SK-N-SH (cell line): ENCODE results near the gene UNC119. TPM values are rescaled to one million over a fixed set of nuclear protein-coding genes. Genes with fewer than 3 reads are reported as not detected.

ENCODE experiments used
- CTCF ChIA-PET: fragments of 300-600, 350-600 bp; formaldehyde crosslinking; extraction: SDS; loops from one replicate; lab custom pipeline; 2021; lab: Yijun Ruan, JAX
- POLR2A ChIA-PET: fragments of 350-600 bp; sonication (Branson Sonifier 250); formaldehyde crosslinking; extraction: SDS; loops from one replicate; lab custom pipeline; 2020; ENCODE audit warnings: antibody characterized with exemption, inconsistent platforms; lab: Yijun Ruan, JAX
- DNase-seq: peaks from one replicate; pipeline ENCODE4 v3.0.0; 2012
- H2AFZ ChIP-seq: fragments of 200-600 bp; sonication (generic); 2 replicates; pipeline ENCODE4 v1.8.1; 2016; ENCODE audit warnings: antibody characterized with exemption, mild to moderate bottlenecking, low read depth
- H3F3A ChIP-seq: fragments of 200-600 bp; sonication (generic); replicated peaks from 2 replicates; pipeline ENCODE3; 2016; ENCODE audit warnings: antibody characterized with exemption, mild to moderate bottlenecking; ENCODE audit not compliant: insufficient read depth
- H3K27ac ChIP-seq, 2 experiments: fragments of 200-500 bp in 1 of 2; fragments of 200-600 bp in 1 of 2; sonication (Bioruptor generic) in 1 of 2; sonication (generic), shearing (Covaris generic) in 1 of 2; 2 replicates each; pipeline versions ENCODE4 v1.5.1 to v1.6.1; 2014 to 2016; ENCODE audit warnings: low read depth in 2 of 2, inconsistent platforms in 1 of 2, low read length in 1 of 2, mild to moderate bottlenecking in 1 of 2, mixed read lengths in 1 of 2
- H3K27me3 ChIP-seq: fragments of 200-600 bp; sonication (generic), shearing (Covaris generic); 2 replicates; pipeline ENCODE4 v1.6.1; 2016; ENCODE audit warnings: mixed run types; ENCODE audit not compliant: insufficient read depth
- H3K36me3 ChIP-seq, 2 experiments: fragments of 200-500 bp in 1 of 2; fragments of 200-600 bp in 1 of 2; sonication (Bioruptor generic) in 1 of 2; sonication (generic) in 1 of 2; replicated peaks in 1 of 2; 2 replicates each; pipeline versions ENCODE3 to v1.5.1; 2014 to 2016; ENCODE audit warnings: low read length in 1 of 2, mild to moderate bottlenecking in 1 of 2; ENCODE audit not compliant: insufficient read depth in 2 of 2, control insufficient read depth in 1 of 2
- H3K4me1 ChIP-seq, 2 experiments: fragments of 200-500 bp in 1 of 2; fragments of 200-600 bp in 1 of 2; sonication (Bioruptor generic) in 1 of 2; sonication (generic), shearing (Covaris generic) in 1 of 2; 2 replicates each; pipeline versions ENCODE4 v1.5.1 to v1.6.1; 2014 to 2016; ENCODE audit warnings: low read depth in 1 of 2, low read length in 1 of 2, mixed run types in 1 of 2; ENCODE audit not compliant: insufficient read depth in 2 of 2, control insufficient read depth in 1 of 2
- H3K4me2 ChIP-seq: fragments of 200-600 bp; sonication (generic), shearing (Covaris generic); 2 replicates; pipeline ENCODE4 v1.6.1; 2017; ENCODE audit warnings: mixed run types
- H3K4me3 ChIP-seq, 2 experiments: fragments of 200-500 bp in 1 of 2; fragments of 200-600 bp in 1 of 2; sonication (Bioruptor generic) in 1 of 2; sonication (generic), shearing (Covaris generic) in 1 of 2; 2 replicates each; pipeline versions ENCODE4 v1.5.1 to v1.8.1; 2014 to 2016; ENCODE audit warnings: low read depth in 2 of 2, inconsistent platforms in 1 of 2, low read length in 1 of 2, mild to moderate bottlenecking in 1 of 2, mixed read lengths in 1 of 2, moderate library complexity in 1 of 2
- H3K79me2 ChIP-seq: fragments of 200-600 bp; sonication (generic); 2 replicates; pipeline ENCODE4 v1.8.1; 2017; ENCODE audit warnings: mild to moderate bottlenecking; ENCODE audit not compliant: insufficient read depth
- H3K9ac ChIP-seq: fragments of 200-600 bp; sonication (generic); 2 replicates; pipeline ENCODE4 v1.6.1; 2017; ENCODE audit warnings: mixed run types
- H3K9me2 ChIP-seq: fragments of 200-600 bp; sonication (generic); 2 replicates; pipeline ENCODE4 v1.6.1; 2017; ENCODE audit warnings: mixed run types
- H3K9me3 ChIP-seq: fragments of 200-600 bp; sonication (generic); 2 replicates; pipeline ENCODE4 v1.6.1; 2017; ENCODE audit warnings: mixed run types, mild to moderate bottlenecking, moderate library complexity
- H4K20me1 ChIP-seq: fragments of 200-600 bp; sonication (generic); 2 replicates; pipeline ENCODE4 v1.6.1; 2017; ENCODE audit warnings: mild to moderate bottlenecking, mixed run types; ENCODE audit not compliant: insufficient read depth
- CHD2 ChIP-seq: fragments of 150-350 bp; IDR thresholded peaks from 2 replicates; pipeline ENCODE4 v1.6.1; 2018; ENCODE audit warnings: low read length; ENCODE audit not compliant: partially characterized antibody
- CTCF ChIP-seq: fragments of 200-600 bp; sonication (generic); IDR thresholded peaks from 2 replicates; pipeline ENCODE4 v1.6.1; 2017; ENCODE audit warnings: antibody characterized with exemption, mild to moderate bottlenecking, moderate library complexity
- ELF1 ChIP-seq: IDR thresholded peaks from 2 replicates; pipeline ENCODE4 v1.4.0; 2012
- EP300 ChIP-seq, 2 experiments: IDR thresholded peaks; 2 replicates each; pipeline versions ENCODE4 v1.4.0 to v1.6.1; 2012; ENCODE audit warnings: borderline replicate concordance in 1 of 2, low read depth in 1 of 2, low read length in 1 of 2
- GATA2 ChIP-seq: sonication (generic); formaldehyde crosslinking; IDR thresholded peaks from 2 replicates; pipeline ENCODE4 v1.5.0; 2020; ENCODE audit warnings: mild to moderate bottlenecking, missing genetic modification reagents
- MXI1 ChIP-seq: IDR thresholded peaks from 2 replicates; pipeline ENCODE4 v1.6.1; 2012; ENCODE audit warnings: mild to moderate bottlenecking, low read depth, low read length, improper control_type of control experiment
- POLR2AphosphoS5 ChIP-seq: IDR thresholded peaks from 2 replicates; pipeline ENCODE4 v1.6.1; 2012; ENCODE audit warnings: low read depth, low read length
- RAD21 ChIP-seq: IDR thresholded peaks from 2 replicates; pipeline ENCODE4 v1.6.1; 2012; ENCODE audit warnings: mild to moderate bottlenecking, low read length
- TEAD4 ChIP-seq: IDR thresholded peaks from 2 replicates; pipeline ENCODE4 v1.4.0; 2012; ENCODE audit warnings: mild to moderate bottlenecking, borderline replicate concordance; ENCODE audit not compliant: insufficient read depth
- ZBTB33 ChIP-seq: IDR thresholded peaks from 2 replicates; pipeline ENCODE4 v1.4.0; 2012; ENCODE audit warnings: low read depth, borderline replicate concordance
- WGBS: methylation state at CpG from one replicate; pipeline ENCODE4 v1.1.6; 2017; ENCODE audit warnings: low lambda C conversion rate; 5-methylcytosine and 5-hydroxymethylcytosine counted together
- polyA plus RNA-seq, 3 experiments: library from polyadenylated mRNA; depleted of rRNA; stranded (reverse); fragments of >200 nt; gene quantifications; 2 replicates each; pipeline ENCODE4 v1.2.3, GENCODE V29; 2012

The UNC119 gene
- polyA plus RNA-seq, 1 of the 3 experiments (the other 2 are of a cell fraction) = 89.9 TPM

DNA sequence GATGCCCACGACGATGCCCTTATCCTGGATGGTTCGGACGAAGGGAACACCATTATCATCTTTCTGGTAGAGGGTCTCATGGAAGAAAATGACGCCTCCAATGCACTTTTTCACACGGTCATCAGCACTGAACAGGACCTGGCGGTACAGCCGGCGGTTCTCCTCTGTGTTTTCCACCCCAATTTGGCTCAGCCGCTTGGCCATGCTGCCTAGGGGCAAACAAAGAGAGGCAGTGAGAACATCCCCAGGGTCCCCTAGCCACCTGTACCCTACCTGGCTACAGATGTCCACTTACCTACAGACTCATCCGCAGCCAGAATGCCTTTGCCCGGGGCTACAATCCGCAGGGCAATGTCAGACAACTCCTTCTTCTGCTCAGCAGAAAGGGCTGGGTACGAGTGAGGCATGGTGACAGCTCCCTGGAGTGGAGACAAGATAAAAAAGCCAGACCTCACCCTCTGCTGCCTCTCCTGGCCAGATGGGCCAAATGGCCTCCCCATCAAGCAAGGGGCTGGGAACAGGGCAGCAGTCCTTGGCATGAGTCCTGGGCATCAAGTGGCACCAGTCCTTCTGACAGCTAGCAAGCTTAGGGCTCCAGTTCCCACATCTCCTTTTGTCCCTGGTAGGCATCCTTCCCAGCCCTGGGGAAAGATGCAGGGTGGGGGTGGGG, 22.8 kb upstream of the UNC119 start:
- no peak overlapping the region; a peak in 1 of 4 replicates for H3K4me3 ChIP-seq
- H3K27me3 ChIP-seq = no peaks in the 10 kb centered on the region
- H3K4me1 ChIP-seq = peaks cover 0 to 36% of the 10 kb centered on the region in 2 experiments; a peak in 3 of 4 replicates
- TF ChIP-seq POLR2AphosphoS5 = no peak
- TF ChIP-seq GATA2 (CRISPR knock-in tag) = peak; percentile 64
- TF ChIP-seq MXI1 = peak; percentile 88
- peak; percentile 27 for TF ChIP-seq CHD2
- TF ChIP-seq EP300 (IDR thresholded peaks at IDR 0.05; ENCODE audit: borderline replicate concordance in 1 of 2, low read depth in 1 of 2, low read length in 1 of 2) = peak in 1 of 2 experiments; percentile 54; a peak in 2 of 4 replicates
- no peak for TF ChIP-seq ZBTB33
- TF ChIP-seq RAD21 = peak; percentile 48
- H3K9me3 ChIP-seq = no peaks in the 10 kb centered on the region
- DNase-seq = peak; percentile 76
- H3K9me2 ChIP-seq = no peaks in the 10 kb centered on the region
- ChIA-PET CTCF (interaction anchor here (0.7 to 1.7 kb wide), 11 partner anchors 9 to 175 kb away, joined by 3 to 19 read pairs (median 3); no protein-coding TSS in a partner anchor), POLR2A (interaction anchor here (1.6 kb wide), 1 partner anchor 170 kb away, joined by 3 read pairs; no protein-coding TSS in a partner anchor)
- H3K4me2 ChIP-seq = no peak overlapping the region
- peak overlapping the region in 1 of 2 experiments; percentile 67; a peak in 2 of 4 replicates for H3K27ac ChIP-seq
- H3K36me3 ChIP-seq = peaks cover 12 to 31% of the 10 kb centered on the region in 2 experiments
- no peaks in the 10 kb centered on the region for H4K20me1 ChIP-seq
- H3K79me2 ChIP-seq = peaks cover 8% of the 10 kb centered on the region
- H2AFZ ChIP-seq = no peak overlapping the region
- WGBS = 82% methylated on average over 10 of the region's 14 CpGs
- H3F3A ChIP-seq = peaks cover 14% of the 10 kb centered on the region
- no peak overlapping the region for H3K9ac ChIP-seq

DNA sequence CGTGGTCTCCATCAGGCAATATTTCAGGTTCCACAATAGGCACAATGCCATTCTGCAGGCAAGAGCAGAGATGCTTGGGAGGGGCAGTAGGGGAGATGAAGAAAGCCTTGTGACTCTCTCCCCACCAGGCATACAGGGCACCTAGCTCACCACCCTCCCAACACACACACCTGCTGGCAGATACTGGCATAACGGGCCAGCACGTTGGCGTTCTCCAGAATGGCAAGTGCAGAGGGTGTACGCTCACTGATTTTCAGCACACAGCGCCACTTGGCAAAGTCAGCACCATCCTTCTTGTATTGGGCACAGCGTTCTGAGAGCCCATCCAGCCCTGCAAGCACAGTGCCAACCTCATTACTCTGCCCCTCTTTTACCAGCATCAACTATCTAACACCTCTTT, 22.1 kb upstream of the UNC119 start:
- WGBS = 88% methylated on average over 4 of the region's 7 CpGs
- H3K27ac ChIP-seq = peak overlapping the region in 1 of 2 experiments; percentile 67; a peak in 1 of 4 replicates
- no peak overlapping the region for H3K4me2 ChIP-seq
- POLR2A ChIA-PET = interaction anchor here (1.6 kb wide), 1 partner anchor 169 kb away, joined by 3 read pairs; no protein-coding TSS in a partner anchor
- DNase-seq = no peak
- peaks cover 15% of the 10 kb centered on the region for H3K79me2 ChIP-seq
- H3K9me3 ChIP-seq = no peaks in the 10 kb centered on the region
- peaks cover 12 to 24% of the 10 kb centered on the region in 2 experiments for H3K36me3 ChIP-seq
- CTCF ChIA-PET = interaction anchor here (0.7 to 1.7 kb wide), 6 partner anchors 15 to 79 kb away, joined by 3 to 4 read pairs (median 3); no protein-coding TSS in a partner anchor
- H3K4me3 ChIP-seq = no peak overlapping the region
- H2AFZ ChIP-seq = no peak overlapping the region
- H3F3A ChIP-seq = peaks cover 13% of the 10 kb centered on the region
- H3K9me2 ChIP-seq = no peaks in the 10 kb centered on the region
- TF ChIP-seq CTCF = peak; percentile 18; the same call in 1 of the 2 replicates
- no peak for TF ChIP-seq TEAD4
- TF ChIP-seq ELF1 = no peak
- H3K4me1 ChIP-seq = peaks cover 4 to 38% of the 10 kb centered on the region in 2 experiments; a peak in 3 of 4 replicates
- no peaks in the 10 kb centered on the region for H4K20me1 ChIP-seq
- H3K27me3 ChIP-seq = no peaks in the 10 kb centered on the region
- no peak overlapping the region for H3K9ac ChIP-seq
